Measurements from ENCODE around the gene PPARG. TPM values are rescaled to one million over a fixed set of nuclear protein-coding genes. Genes with fewer than 3 reads are reported as not detected.
"Not testable (repeated sequence)": the region's sequence is repeated elsewhere in the genome, so short reads cannot be mapped to it uniquely, and the experiment has no call there.

The PPARG gene
- total RNA-seq, 1 donor from 2014 or later = 0.94 TPM

GRCh38 chr3:12279591-12280326 is 9.1 kb upstream of the PPARG start:
- no peak for DNase-seq

- DNase-seq = no peak
Observed at GRCh38 chr3:12280357-12280806, 8.5 kb upstream of the PPARG start.

- DNase-seq = no peak
Observed at GRCh38 chr3:12284591-12284990, 4.3 kb upstream of the PPARG start.

GRCh38 chr3:12285003-12285555 is 3.8 kb upstream of the PPARG start:
- DNase-seq = no peak

- DNase-seq = not testable (repeated sequence)
Observed at GRCh38 chr3:12285779-12286178, 3.1 kb upstream of the PPARG start.

GRCh38 chr3:12286504-12286903 is 2.4 kb upstream of the PPARG start:
- DNase-seq = no peak

- DNase-seq = no peak
Observed at GRCh38 chr3:12286927-12287726, 1.7 kb upstream of the PPARG start.

- DNase-seq = no peak
Observed at GRCh38 chr3:12287727-12288181, 1.1 kb upstream of the PPARG start.

- DNase-seq = no peak
Observed at GRCh38 chr3:12289524-12289923, 654 bp downstream of the PPARG start.

- no peak for DNase-seq
Observed at GRCh38 chr3:12292770-12293169, 3.9 kb downstream of the PPARG start.

GRCh38 chr3:12294885-12295580 is 6.2 kb downstream of the PPARG start:
- no peak for DNase-seq

GRCh38 chr3:12296511-12296910 is 7.6 kb downstream of the PPARG start:
- DNase-seq = no peak

GRCh38 chr3:12299026-12299425 is 10.2 kb downstream of the PPARG start:
- DNase-seq = no peak

- no peak for DNase-seq
Observed at GRCh38 chr3:12300137-12300536, 11.3 kb downstream of the PPARG start.

GRCh38 chr3:12301031-12301430 is 12.2 kb downstream of the PPARG start:
- DNase-seq = no peak

GRCh38 chr3:12301513-12301912 is 12.6 kb downstream of the PPARG start:
- no peak for DNase-seq

GRCh38 chr3:12302564-12302963 is 13.7 kb downstream of the PPARG start:
- no peak for DNase-seq

- no peak for DNase-seq
Observed at GRCh38 chr3:12303534-12303933, 14.7 kb downstream of the PPARG start.

- no peak for DNase-seq
Observed at GRCh38 chr3:12303993-12304392, 15.1 kb downstream of the PPARG start.

- DNase-seq = no peak
Observed at GRCh38 chr3:12307136-12307535, 18.3 kb downstream of the PPARG start.

GRCh38 chr3:12308517-12308916 is 19.6 kb downstream of the PPARG start:
- no peak for DNase-seq

- no peak for DNase-seq
Observed at GRCh38 chr3:12309716-12310115, 20.8 kb downstream of the PPARG start.

GRCh38 chr3:12312010-12312409 is 23.1 kb downstream of the PPARG start:
- no peak for DNase-seq

Measured in occipital lobe (tissue), 2 donors.